ENCODE results near the gene DUSP1.

The DUSP1 gene

GRCh38 chr5:172743112-172743959, 27.7 kb downstream of the DUSP1 start:
- DNase-seq (ENCODE audit: low read depth): no peak

GRCh38 chr5:172741206-172741582, 29.8 kb downstream of the DUSP1 start:
- no peak for DNase-seq (ENCODE audit: low read depth)

- DNase-seq (ENCODE audit: low read depth): no peak
These were observed 30.4 kb downstream of the DUSP1 start for GRCh38 chr5:172740428-172741205.

GRCh38 chr5:172739375-172739774, 31.6 kb downstream of the DUSP1 start:
- no peak for DNase-seq (ENCODE audit: low read depth)

- DNase-seq (ENCODE audit: low read depth): no peak
These were observed 34.4 kb downstream of the DUSP1 start for GRCh38 chr5:172736508-172737135.

GRCh38 chr5:172735141-172735831, 35.7 kb downstream of the DUSP1 start:
- no peak for DNase-seq (ENCODE audit: low read depth)

- DNase-seq (ENCODE audit: low read depth): no peak
These were observed 37.0 kb downstream of the DUSP1 start for GRCh38 chr5:172733974-172734346.

GRCh38 chr5:172733131-172733973, 37.6 kb downstream of the DUSP1 start:
- DNase-seq (ENCODE audit: low read depth): no peak

- DNase-seq (ENCODE audit: low read depth): no peak
These were observed 38.7 kb downstream of the DUSP1 start for GRCh38 chr5:172732201-172732865.

- DNase-seq (ENCODE audit: low read depth): no peak
These were observed 39.3 kb downstream of the DUSP1 start for GRCh38 chr5:172731680-172732074.

- DNase-seq (ENCODE audit: low read depth): no peak
These were observed 39.9 kb downstream of the DUSP1 start for GRCh38 chr5:172730981-172731679.

GRCh38 chr5:172730222-172730621, 40.8 kb downstream of the DUSP1 start:
- no peak for DNase-seq (ENCODE audit: low read depth)

- DNase-seq (ENCODE audit: low read depth): no peak
These were observed 41.4 kb downstream of the DUSP1 start for GRCh38 chr5:172729588-172729987.

GRCh38 chr5:172728481-172729241, 42.3 kb downstream of the DUSP1 start:
- DNase-seq (ENCODE audit: low read depth): no peak

- no peak for DNase-seq (ENCODE audit: low read depth)
These were observed 43.4 kb downstream of the DUSP1 start for GRCh38 chr5:172727551-172727950.

GRCh38 chr5:172726966-172727365, 44.0 kb downstream of the DUSP1 start:
- DNase-seq (ENCODE audit: low read depth): no peak

- DNase-seq (ENCODE audit: low read depth): no peak
These were observed 45.2 kb downstream of the DUSP1 start for GRCh38 chr5:172725785-172726184.

GRCh38 chr5:172725273-172725672, 45.7 kb downstream of the DUSP1 start:
- DNase-seq (ENCODE audit: low read depth): no peak

Data from activated gamma-delta T cell treated with anti-CD3 and anti-CD28 coated beads, Interleukin-2, amount 50 U/mL, for 16 hours (primary cell).